Measurements from ENCODE around the gene RGS7. TPM values are rescaled to one million over a fixed set of nuclear protein-coding genes. Genes with fewer than 3 reads are reported as not detected.
"Not testable (repeated sequence)": the region's sequence is repeated elsewhere in the genome, so short reads cannot be mapped to it uniquely, and the experiment has no call there.

The RGS7 gene
- total RNA-seq, 1 experiment from 2014 or later: 0.10 TPM

DNA sequence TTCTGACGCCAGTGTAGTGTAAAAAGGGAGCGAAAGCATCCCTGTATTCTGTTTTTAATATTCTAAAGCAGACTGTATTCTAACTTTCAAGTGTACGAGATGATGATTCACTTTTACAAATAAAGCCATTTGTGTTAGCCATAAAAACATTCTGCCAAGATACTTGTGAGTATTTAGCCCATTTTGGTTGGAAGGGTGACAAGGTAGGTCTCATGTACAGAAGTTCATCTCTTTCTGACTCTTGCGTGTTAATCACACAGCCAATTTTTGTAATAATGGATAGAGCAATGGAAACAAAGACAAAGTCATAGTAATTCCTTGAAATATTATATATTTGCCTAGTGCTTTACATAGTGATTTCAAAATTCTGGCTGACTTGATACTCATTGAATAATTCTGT, 619.7 kb downstream of the RGS7 start:
- no peaks in the 10 kb centered on the region for H3K9me3 ChIP-seq (ENCODE audit: control insufficient read depth, insufficient read depth, low read depth, low read length)
- no peaks in the 10 kb centered on the region for H3K27me3 ChIP-seq (ENCODE audit: control insufficient read depth, insufficient read depth, low read length)
- ChIA-PET CTCF (no interaction called here), POLR2A (no interaction called here)
- TF ChIP-seq TCF7L2 (IDR thresholded peaks at IDR 0.05; ENCODE audit: low read depth, low read length) (no peak), POLR2AphosphoS5 (IDR thresholded peaks at IDR 0.05; ENCODE audit: low read depth, low read length) (no peak), SIN3A (IDR thresholded peaks at IDR 0.05; ENCODE audit: borderline replicate concordance, insufficient read depth, low read depth, low read length) (no peak)
- TF ChIP-seq, protein P1, sequence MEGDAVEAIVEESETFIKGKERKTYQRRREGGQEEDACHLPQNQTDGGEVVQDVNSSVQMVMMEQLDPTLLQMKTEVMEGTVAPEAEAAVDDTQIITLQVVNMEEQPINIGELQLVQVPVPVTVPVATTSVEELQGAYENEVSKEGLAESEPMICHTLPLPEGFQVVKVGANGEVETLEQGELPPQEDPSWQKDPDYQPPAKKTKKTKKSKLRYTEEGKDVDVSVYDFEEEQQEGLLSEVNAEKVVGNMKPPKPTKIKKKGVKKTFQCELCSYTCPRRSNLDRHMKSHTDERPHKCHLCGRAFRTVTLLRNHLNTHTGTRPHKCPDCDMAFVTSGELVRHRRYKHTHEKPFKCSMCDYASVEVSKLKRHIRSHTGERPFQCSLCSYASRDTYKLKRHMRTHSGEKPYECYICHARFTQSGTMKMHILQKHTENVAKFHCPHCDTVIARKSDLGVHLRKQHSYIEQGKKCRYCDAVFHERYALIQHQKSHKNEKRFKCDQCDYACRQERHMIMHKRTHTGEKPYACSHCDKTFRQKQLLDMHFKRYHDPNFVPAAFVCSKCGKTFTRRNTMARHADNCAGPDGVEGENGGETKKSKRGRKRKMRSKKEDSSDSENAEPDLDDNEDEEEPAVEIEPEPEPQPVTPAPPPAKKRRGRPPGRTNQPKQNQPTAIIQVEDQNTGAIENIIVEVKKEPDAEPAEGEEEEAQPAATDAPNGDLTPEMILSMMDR (IDR thresholded peaks at IDR 0.05): no peak
- TF ChIP-seq, protein P2, sequence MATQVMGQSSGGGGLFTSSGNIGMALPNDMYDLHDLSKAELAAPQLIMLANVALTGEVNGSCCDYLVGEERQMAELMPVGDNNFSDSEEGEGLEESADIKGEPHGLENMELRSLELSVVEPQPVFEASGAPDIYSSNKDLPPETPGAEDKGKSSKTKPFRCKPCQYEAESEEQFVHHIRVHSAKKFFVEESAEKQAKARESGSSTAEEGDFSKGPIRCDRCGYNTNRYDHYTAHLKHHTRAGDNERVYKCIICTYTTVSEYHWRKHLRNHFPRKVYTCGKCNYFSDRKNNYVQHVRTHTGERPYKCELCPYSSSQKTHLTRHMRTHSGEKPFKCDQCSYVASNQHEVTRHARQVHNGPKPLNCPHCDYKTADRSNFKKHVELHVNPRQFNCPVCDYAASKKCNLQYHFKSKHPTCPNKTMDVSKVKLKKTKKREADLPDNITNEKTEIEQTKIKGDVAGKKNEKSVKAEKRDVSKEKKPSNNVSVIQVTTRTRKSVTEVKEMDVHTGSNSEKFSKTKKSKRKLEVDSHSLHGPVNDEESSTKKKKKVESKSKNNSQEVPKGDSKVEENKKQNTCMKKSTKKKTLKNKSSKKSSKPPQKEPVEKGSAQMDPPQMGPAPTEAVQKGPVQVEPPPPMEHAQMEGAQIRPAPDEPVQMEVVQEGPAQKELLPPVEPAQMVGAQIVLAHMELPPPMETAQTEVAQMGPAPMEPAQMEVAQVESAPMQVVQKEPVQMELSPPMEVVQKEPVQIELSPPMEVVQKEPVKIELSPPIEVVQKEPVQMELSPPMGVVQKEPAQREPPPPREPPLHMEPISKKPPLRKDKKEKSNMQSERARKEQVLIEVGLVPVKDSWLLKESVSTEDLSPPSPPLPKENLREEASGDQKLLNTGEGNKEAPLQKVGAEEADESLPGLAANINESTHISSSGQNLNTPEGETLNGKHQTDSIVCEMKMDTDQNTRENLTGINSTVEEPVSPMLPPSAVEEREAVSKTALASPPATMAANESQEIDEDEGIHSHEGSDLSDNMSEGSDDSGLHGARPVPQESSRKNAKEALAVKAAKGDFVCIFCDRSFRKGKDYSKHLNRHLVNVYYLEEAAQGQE (IDR thresholded peaks at IDR 0.05; ENCODE audit: insufficient read depth in 1 of 2, low read depth in 2 of 2, low read length in 1 of 2): no peak
- intact Hi-C loops (cut with micrococcal nuclease; ENCODE audit: unreplicated experiment): no loop called here
- DNase-seq (ENCODE audit: low read depth, low spot score) (no peak), ATAC-seq (no peak)
- no peaks in the 10 kb centered on the region for H3K36me3 ChIP-seq (ENCODE audit: control insufficient read depth, insufficient read depth, low read length)
- in situ Hi-C loops (cut with HindIII; ENCODE audit: low pct_unique_long_range_greater_than_20kb, low sequenced_read_pairs): no loop called here
- no TSS peak for BruUV-seq (replicated peaks)
- no peak overlapping the region for H3K4me3 ChIP-seq (ENCODE audit: low read depth in 2 of 2, low read length in 2 of 2)
- no peaks in the 10 kb centered on the region for H3K4me1 ChIP-seq (ENCODE audit: control insufficient read depth, insufficient read depth, low read length)
- no peak overlapping the region for H3K27ac ChIP-seq (ENCODE audit: low read length)

DNA sequence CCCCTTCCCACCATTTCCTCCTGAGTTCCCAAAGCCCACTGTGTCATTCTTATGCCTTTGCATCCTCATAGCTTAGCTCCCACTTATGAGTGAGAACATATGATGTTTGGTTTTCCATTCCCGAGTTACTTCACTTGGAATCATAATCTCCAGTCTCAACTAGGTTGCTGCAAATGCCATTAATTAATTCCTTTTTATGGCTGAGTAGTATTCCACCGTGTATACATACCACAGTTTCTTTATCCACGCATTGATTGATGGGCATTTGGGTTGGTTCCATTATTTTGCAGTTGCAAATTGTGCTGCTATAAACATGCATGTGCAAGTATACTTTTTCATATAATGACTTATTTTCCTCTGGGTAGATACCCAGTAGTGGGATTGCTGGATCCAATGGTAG, 622.3 kb downstream of the RGS7 start:
- POLR2A ChIA-PET; H3K9me3 ChIP-seq (ENCODE audit: control insufficient read depth, insufficient read depth, low read depth, low read length); H3K27me3 ChIP-seq (ENCODE audit: control insufficient read depth, insufficient read depth, low read length); DNase-seq (ENCODE audit: low read depth, low spot score); H3K4me1 ChIP-seq (ENCODE audit: control insufficient read depth, insufficient read depth, low read length); H3K4me3 ChIP-seq (ENCODE audit: low read depth in 2 of 2, low read length in 2 of 2); in situ Hi-C loops (cut with HindIII; ENCODE audit: low pct_unique_long_range_greater_than_20kb, low sequenced_read_pairs); H3K27ac ChIP-seq (ENCODE audit: low read length); H3K36me3 ChIP-seq (ENCODE audit: control insufficient read depth, insufficient read depth, low read length); ATAC-seq; BruUV-seq (replicated peaks); CTCF ChIA-PET: not testable (repeated sequence)
- intact Hi-C loops (cut with micrococcal nuclease; ENCODE audit: unreplicated experiment): loop anchor here (5.0 kb wide), 2 partner anchors 143 to 768 kb away; no protein-coding TSS in a partner anchor

DNA sequence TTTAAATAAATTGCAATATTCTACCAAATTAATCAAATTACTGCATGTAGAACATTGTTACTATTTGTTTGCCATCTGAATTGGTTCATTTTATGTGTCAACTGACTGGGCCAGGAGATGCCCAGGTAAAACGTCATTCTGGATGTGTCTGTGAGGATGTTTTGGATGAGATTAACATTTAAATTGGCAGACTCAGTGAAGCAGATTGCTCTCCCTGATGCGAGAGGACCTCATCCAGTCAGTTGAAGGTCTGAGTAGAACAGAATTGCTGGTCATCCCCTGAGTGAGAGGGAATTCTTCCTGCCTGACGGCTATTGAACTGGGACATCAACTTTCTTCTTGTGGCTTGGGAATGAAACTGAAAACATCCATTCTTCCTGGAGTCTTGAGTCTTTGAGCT, 623.0 kb downstream of the RGS7 start:
- TF ChIP-seq, protein P2 (IDR thresholded peaks at IDR 0.05; ENCODE audit: insufficient read depth in 1 of 2, low read depth in 2 of 2, low read length in 1 of 2): no peak
- TF ChIP-seq POLR2AphosphoS5 (IDR thresholded peaks at IDR 0.05; ENCODE audit: low read depth, low read length): no peak
- ChIA-PET CTCF (interaction anchor here (0.7 kb wide), 2 partner anchors 99 to 129 kb away, joined by 4 to 6 read pairs; no protein-coding TSS in a partner anchor), POLR2A (no interaction called here)
- Histone ChIP-seq H3K36me3 (ENCODE audit: control insufficient read depth, insufficient read depth, low read length) (no peaks in the 10 kb centered on the region), H3K27ac (ENCODE audit: low read length) (no peak overlapping the region), H3K4me1 (ENCODE audit: control insufficient read depth, insufficient read depth, low read length) (no peaks in the 10 kb centered on the region), H3K4me3 (ENCODE audit: low read depth in 2 of 2, low read length in 2 of 2) (no peak overlapping the region), H3K27me3 (ENCODE audit: control insufficient read depth, insufficient read depth, low read length) (no peaks in the 10 kb centered on the region), H3K9me3 (ENCODE audit: control insufficient read depth, insufficient read depth, low read depth, low read length) (no peaks in the 10 kb centered on the region)
- BruUV-seq (replicated peaks): no TSS peak
- in situ Hi-C loops (cut with HindIII; ENCODE audit: low pct_unique_long_range_greater_than_20kb, low sequenced_read_pairs) (no loop called here), intact Hi-C loops (cut with micrococcal nuclease; ENCODE audit: unreplicated experiment) (loop anchor here (5.0 kb wide), 2 partner anchors 143 to 768 kb away; no protein-coding TSS in a partner anchor)
- DNase-seq (ENCODE audit: low read depth, low spot score): no peak
- ATAC-seq: no peak
